Lung (tissue), 12 donors: ENCODE measurements around the gene RGL3. TPM values are rescaled to one million over a fixed set of nuclear protein-coding genes. Genes with fewer than 3 reads are reported as not detected.
"Not testable (repeated sequence)": the region's sequence is repeated elsewhere in the genome, so short reads cannot be mapped to it uniquely, and the experiment has no call there.

ENCODE experiments used
- ATAC-seq: fragments of 200-7000 bp; cut with Tn5 transposase; one replicate; pipeline ENCODE4 v1.9.1; 2020; ENCODE audit warnings: moderate number of reproducible peaks; ENCODE audit not compliant: insufficient read depth, low FRiP score
- DNase-seq, 3 donors: peaks; one replicate each; pipeline ENCODE4 v3.0.0-alpha.2; 2013 to 2017
- H3K27ac ChIP-seq, 2 donors: one replicate each; pipeline ENCODE4 v1.5.1; 2013; ENCODE audit warnings: mild to moderate bottlenecking in 2 of 2, moderate library complexity in 2 of 2, control low read depth in 1 of 2, inconsistent platforms in 1 of 2, low read depth in 1 of 2, low read length in 1 of 2
- H3K27me3 ChIP-seq, 3 donors: one replicate each; pipeline ENCODE4 v1.5.1; 2013; ENCODE audit warnings: low read length in 2 of 3; ENCODE audit not compliant: control insufficient read depth in 3 of 3, insufficient read depth in 3 of 3
- H3K36me3 ChIP-seq, 4 donors: one replicate each; pipeline ENCODE4 v1.5.1; 2013; ENCODE audit warnings: low read length in 4 of 4, mild to moderate bottlenecking in 1 of 4, moderate library complexity in 1 of 4; ENCODE audit not compliant: control insufficient read depth in 4 of 4, insufficient read depth in 4 of 4
- H3K4me1 ChIP-seq, 5 donors: one replicate each; pipeline ENCODE4 v1.5.1; 2013; ENCODE audit warnings: low read length in 5 of 5, mild to moderate bottlenecking in 2 of 5, moderate library complexity in 1 of 5; ENCODE audit not compliant: control insufficient read depth in 5 of 5, insufficient read depth in 5 of 5
- H3K4me3 ChIP-seq: one replicate; pipeline ENCODE4 v1.5.1; 2013; ENCODE audit warnings: mild to moderate bottlenecking, control low read depth, moderate library complexity
- H3K9ac ChIP-seq, 2 donors: one replicate each; pipeline ENCODE4 v1.5.1; 2013; ENCODE audit warnings: low read length in 2 of 2, control low read depth in 1 of 2; ENCODE audit not compliant: insufficient read depth in 1 of 2
- H3K9me3 ChIP-seq, 4 donors: one replicate each; pipeline ENCODE4 v1.5.1; 2013; ENCODE audit warnings: low read length in 3 of 4, mild to moderate bottlenecking in 1 of 4, moderate library complexity in 1 of 4; ENCODE audit not compliant: control insufficient read depth in 4 of 4, insufficient read depth in 3 of 4
- CTCF ChIP-seq: IDR thresholded peaks from 2 replicates; pipeline ENCODE4 v1.5.1; 2012; ENCODE audit warnings: mild to moderate bottlenecking; ENCODE audit errors: control extremely low read depth, extremely low read depth
- WGBS, 2 donors: extraction: QIAGEN DNeasy Blood & Tissue Kit; methylation state at CpG; one replicate each; pipeline ENCODE4 v1.1.7; 2013; 5-methylcytosine and 5-hydroxymethylcytosine counted together
- polyA plus RNA-seq, 2 donors: library from polyadenylated mRNA; stranded (reverse); fragments of 200-250 nt; gene quantifications; one replicate each; pipeline ENCODE4 v1.2.1, GENCODE V29; 2013
- total RNA-seq, 2 donors: library from RNA; depleted of rRNA in 1 of 2; stranded (reverse); fragments of >200 nt in 1 of 2; gene quantifications; one replicate each; pipeline ENCODE4 v1.2.1, GENCODE V29; 2014 to 2021
- donor health status: control.
- donor health status: control.
- donor health status: Bipolar disorder and iron deficiency.
- donor health status: healthy.
- donor health status: DM: yes; HTN: yes; CAD: no.

The RGL3 gene
- total and polyA plus RNA-seq, 4 donors: 10.4 to 45.2 (median 37.3) TPM

DNA sequence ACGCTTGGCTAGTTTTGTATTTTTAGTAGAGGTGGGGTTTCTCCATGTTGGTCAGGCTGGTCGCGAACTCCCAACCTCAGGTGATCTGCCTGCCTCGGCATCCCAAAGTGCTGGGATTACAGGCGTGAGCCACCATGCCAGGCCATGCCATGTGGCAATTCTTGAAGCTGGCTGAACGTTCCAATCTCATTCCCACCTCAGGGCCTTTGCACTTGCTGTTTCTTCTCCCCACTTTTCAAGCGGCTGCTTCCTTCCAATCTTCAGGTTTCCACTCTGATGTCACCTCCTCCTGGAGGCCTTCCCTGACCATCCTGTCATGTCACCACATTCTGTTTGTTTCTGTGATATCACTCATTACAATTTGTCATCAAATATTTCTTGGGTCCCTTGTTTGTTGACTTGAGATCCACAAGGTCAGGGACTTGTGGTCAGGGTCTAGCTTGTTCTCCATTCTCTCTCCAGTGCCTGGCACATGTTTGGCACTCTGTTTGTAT, 39.2 kb downstream of the RGL3 start:
- Histone ChIP-seq H3K27me3 (peaks cover 0 to 7% (median 6%) of the 10 kb centered on the region in 3 donors), H3K36me3 (peaks cover 0 to 5% (median 0%) of the 10 kb centered on the region in 4 donors), H3K4me1 (peaks cover 0 to 31% (median 14%) of the 10 kb centered on the region in 5 donors), H3K9ac (no peak overlapping the region), H3K9me3 (peaks cover 0 to 2% (median 0%) of the 10 kb centered on the region in 4 donors), H3K4me3 (no peak overlapping the region), H3K27ac (no peak overlapping the region)
- ATAC-seq: no peak
- DNase-seq: no peak
- no peak for TF ChIP-seq CTCF
- WGBS, 2 donors: 95 to 98% methylated on average over 7 of the region's 7 CpGs

DNA sequence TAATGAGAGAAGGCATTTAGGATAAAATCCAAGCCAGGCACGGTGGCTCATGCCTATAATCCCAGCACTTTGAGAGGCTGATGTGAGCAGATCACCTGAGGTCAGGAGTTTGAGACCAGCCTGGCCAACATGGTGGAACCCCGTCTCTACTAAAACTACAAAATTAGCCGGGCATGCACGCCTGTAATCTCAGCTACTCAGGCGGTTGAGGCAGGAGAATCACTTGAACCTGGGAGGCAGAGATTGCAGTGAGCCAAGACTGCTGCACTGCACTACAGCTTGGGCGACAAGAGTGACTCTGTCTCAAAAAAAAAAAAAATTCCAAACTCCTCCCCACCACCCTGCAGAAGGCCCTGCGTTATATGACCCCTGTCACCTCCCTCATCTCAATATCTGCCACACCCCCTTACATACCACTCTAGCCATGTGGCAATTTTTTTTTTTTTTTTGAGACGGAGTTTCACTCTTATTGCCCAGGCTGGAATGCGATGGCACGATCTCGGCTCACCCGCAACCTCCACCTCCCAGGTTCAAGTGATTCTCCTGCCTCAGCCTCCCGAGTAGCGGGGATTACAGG, 39.8 kb downstream of the RGL3 start:
- not testable (repeated sequence) for H3K27ac ChIP-seq, H3K27me3 ChIP-seq, DNase-seq, H3K9me3 ChIP-seq, ATAC-seq, H3K36me3 ChIP-seq, H3K9ac ChIP-seq, H3K4me3 ChIP-seq
- 90 to 94% methylated on average over 14 of the region's 14 CpGs for WGBS, 2 donors
- H3K4me1 ChIP-seq: peaks cover 0 to 28% (median 10%) of the 10 kb centered on the region in 5 donors

DNA sequence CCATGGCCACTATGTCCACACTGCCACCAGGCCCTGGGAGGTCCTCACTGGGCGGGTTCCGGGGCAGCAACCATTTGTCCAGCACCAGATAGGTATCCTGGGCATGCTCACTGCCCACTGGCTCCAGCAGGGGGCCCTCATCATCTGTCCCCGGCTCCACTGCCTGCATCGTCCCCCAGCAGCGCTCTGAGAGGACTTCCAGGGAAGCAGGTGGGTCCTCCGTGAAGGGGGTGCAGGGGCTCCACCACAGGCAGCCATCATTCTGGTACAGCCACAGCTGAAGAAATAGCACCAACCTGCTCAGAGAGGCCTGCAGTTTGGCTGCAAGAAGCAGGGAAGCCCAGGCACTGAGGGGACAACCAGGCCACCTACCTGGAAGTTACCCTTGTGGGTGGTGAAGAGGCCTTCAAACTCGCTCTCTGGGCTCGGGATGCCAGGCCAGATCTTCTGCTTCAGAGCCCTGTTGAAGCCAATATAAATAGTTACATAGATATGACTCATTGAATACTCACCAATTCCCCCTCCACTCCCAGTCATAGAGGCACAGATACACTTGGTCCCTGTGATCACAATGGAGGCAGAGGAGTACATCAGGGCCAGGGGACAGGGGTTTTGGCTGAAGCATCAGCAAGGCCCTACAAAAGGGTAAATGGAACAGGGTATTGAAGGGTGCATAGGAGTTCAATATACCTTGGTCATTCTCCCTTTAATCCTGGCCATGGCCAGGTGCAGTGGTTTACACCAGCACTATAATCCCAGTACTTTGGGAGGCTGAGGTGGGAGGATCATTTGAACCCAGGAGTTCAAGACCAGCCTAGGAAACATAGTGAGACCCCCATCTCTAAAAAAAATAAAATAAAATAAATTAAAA, 40.6 kb downstream of the RGL3 start:
- Histone ChIP-seq H3K9me3 (peaks cover 0 to 2% (median 0%) of the 10 kb centered on the region in 4 donors), H3K9ac (no peak overlapping the region), H3K27ac (peak overlapping the region in 1 of 2 donors; percentile 26), H3K27me3 (peaks cover 0 to 6% (median 3%) of the 10 kb centered on the region in 3 donors), H3K4me1 (peaks cover 0 to 32% (median 16%) of the 10 kb centered on the region in 5 donors), H3K4me3 (no peak overlapping the region), H3K36me3 (peaks cover 0 to 5% (median 0%) of the 10 kb centered on the region in 4 donors)
- ATAC-seq: no peak
- WGBS, 2 donors: 46 to 51% methylated on average over 8 of the region's 8 CpGs
- peak; percentile 12 for TF ChIP-seq CTCF
- peak; percentile 43 to 59 (median 54) for DNase-seq

DNA sequence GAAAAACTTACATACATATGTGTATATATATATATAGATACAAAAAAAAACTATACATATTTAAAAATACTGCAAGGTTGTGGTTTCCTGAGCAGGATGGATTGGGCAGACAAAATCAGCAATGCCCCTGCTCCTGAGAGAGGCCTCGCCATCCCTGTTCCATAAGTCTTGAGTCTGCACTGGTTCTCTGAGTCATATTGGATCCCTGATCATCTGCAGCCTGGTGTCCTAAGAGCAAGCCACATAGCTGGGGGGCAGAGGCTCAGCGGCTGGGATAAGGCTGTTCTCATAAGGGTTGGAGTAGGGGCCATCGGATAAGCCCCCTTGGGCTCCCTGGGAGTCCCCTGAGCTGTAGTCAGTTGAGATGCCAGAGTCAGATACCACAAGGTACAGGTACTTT, 41.4 kb downstream of the RGL3 start:
- Histone ChIP-seq H3K9ac (no peak overlapping the region), H3K4me1 (peaks cover 0 to 32% (median 15%) of the 10 kb centered on the region in 5 donors), H3K27ac (peak overlapping the region in 1 of 2 donors; percentile 26), H3K9me3 (peaks cover 0 to 2% (median 0%) of the 10 kb centered on the region in 4 donors), H3K36me3 (peaks cover 0 to 5% (median 0%) of the 10 kb centered on the region in 4 donors), H3K4me3 (no peak overlapping the region), H3K27me3 (peaks cover 0 to 5% (median 2%) of the 10 kb centered on the region in 3 donors)
- DNase-seq (no peak), ATAC-seq (no peak)
- no peak for TF ChIP-seq CTCF
- WGBS, 2 donors: 96 to 98% methylated on average over 3 of the region's 3 CpGs
